NCI-H2196 treated with DMSO at 0.1 percent for 48 hours (cell line): ENCODE results near the gene CFB.

Experiments
- DNase-seq: peaks from one replicate; lab custom pipeline; 2025; ENCODE audit not compliant: unreplicated experiment; lab: John Stamatoyannopoulos, UW

The CFB gene

GRCh38 chr6:31948306-31948705 lies 2.4 kb downstream of the CFB start:
- no peak for DNase-seq

DNA sequence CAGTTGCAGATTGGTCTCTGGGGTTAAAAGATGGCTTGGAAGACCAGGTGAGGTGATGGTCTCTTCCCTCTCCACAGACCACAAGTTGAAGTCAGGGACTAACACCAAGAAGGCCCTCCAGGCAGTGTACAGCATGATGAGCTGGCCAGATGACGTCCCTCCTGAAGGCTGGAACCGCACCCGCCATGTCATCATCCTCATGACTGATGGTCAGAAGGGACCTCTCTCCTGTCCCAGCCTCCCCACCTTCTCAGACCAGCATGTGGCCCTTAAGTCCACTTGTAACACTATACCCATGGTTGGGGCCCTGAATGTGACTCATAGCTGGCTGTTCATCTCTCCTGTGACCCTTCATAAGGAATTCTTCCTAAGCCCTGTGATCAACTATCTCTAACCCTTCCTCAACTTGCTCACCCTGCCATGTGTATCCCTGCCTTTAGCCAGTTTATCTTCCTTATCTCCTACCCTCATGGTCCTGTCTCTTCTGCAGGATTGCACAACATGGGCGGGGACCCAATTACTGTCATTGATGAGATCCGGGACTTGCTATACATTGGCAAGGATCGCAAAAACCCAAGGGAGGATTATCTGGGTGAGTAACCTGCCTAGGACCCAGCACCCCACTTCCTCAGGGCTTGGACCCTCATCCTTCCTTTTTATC lies 3.0 kb downstream of the CFB start:
- DNase-seq, result no peak

DNA sequence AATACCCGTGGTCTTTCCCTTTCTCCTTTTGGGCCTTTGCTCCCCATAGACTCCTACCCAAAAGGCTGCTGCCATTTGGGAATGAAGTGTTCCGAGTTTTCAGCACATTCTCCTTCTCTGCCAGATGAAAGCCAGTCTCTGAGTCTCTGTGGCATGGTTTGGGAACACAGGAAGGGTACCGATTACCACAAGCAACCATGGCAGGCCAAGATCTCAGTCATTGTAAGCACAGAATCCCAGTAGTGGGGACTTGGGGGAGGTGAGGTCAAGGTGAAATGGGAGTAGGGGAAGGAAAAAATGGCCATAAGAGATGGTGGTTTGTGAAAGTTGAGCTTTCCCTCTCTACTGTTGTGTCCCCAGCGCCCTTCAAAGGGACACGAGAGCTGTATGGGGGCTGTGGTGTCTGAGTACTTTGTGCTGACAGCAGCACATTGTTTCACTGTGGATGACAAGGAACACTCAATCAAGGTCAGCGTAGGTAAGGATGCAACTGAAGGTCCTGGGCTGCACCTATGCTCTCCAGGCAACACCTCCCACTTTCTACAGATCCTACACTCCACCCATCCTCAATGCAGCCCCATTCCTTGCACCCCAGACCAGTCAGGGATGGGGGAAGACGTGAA lies 4.1 kb downstream of the CFB start:
- DNase-seq, result no peak

DNA sequence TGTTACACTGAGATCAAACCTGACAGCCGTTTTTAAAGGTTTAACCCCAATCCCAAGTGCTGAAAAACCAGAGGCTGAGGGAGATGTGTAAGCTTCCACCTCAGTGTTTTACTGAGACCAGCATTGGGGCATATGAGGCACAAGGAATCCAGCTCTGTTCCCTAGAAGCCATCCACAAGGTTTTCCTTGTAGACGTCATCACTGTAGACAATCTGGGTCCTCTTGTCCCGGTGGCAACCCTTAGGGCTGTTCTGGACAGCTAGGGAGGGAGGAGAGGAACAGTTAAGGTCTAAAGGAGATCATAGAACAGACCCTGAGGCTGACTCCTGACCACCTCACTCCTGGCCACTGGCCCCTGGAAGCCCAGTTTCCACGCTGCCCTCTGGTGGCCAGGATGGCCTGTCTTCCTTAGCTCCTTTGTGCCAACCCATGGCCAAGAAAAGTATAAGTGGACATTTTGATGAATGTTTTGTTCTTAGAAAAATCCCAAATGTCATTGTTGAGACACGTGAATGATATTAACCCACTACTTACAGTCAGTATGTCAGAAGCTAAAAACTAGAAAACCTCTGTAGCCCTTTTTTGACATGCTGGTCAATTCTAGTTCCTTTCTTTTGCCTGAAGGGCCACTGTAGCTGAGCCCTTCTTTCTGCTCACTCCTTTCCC lies 6.4 kb downstream of the CFB start:
- peak; percentile 24 for DNase-seq

- no peak for DNase-seq
Measured at GRCh38 chr6:31952890-31953289, 7.0 kb downstream of the CFB start.

DNA sequence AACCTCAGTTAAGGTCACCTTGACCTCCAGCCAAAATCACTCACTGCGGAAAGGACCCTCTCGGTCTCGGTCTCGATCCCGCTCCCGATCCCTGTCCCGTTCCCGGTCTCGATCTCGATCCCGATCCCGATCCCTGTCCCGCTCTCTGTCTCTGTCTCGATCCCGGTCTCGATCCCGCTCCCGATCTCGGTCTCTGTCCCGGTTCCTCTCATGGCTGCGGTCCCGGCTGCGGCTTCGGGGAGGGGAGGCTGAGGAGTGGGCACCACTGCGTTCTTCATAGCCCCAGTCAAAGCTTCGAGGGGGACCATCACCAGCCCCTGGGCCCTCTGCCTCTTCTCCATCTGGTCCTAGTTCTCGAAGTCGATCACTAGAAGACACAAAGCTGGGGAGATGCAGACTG lies 8.6 kb downstream of the CFB start:
- DNase-seq, result no peak

GRCh38 chr6:31956796-31957195 lies 10.9 kb downstream of the CFB start:
- no peak for DNase-seq

DNA sequence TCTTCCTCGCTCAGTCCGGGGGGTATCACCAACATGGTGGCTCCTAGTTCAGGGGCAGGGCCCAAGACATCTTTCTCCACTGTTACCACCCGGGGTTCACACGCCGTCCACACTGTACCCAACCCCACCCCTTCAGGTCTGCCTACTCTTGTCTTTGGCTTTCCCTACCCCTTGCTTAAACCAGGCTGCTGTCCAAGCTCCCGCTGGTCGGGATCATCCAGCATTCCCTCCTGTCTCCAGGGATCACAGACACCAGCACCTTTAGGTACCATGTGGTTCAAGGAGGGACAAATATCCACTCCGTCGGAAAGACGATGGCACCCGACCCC lies 12.5 kb downstream of the CFB start:
- DNase-seq, result no peak

GRCh38 chr6:31958741-31959739 lies 13.1 kb downstream of the CFB start, which contains the start of the genes NELFE and SKIC2:
Gene NELFE (minus strand): TSS chr6:31958971. CDS start chr6:31958446, 525 bp downstream.
Gene SKIC2 (plus strand): TSS chr6:31959175. CDS start chr6:31959193, 18 bp downstream.
- DNase-seq, result peak; percentile 97

DNA sequence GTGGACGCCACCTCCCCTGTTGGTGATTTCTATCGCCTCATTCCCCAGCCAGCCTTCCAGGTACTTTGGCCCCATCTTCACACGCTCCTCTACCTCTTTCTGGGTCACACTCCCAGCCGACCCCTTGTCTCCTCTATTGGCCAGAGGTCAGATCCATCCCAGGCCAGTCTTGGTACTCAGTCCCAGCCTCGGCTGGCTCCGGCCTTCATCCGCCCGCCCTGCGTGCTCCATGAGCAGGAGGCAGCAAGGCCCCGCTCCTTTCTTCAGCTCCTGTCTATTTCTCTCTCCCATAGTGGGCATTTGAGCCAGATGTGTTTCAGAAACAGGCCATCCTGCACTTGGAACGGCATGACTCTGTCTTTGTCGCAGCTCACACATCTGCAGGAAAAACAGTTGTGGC lies 15.7 kb downstream of the CFB start:
- DNase-seq, result no peak

GRCh38 chr6:31963921-31964320 lies 18.0 kb downstream of the CFB start:
- no peak for DNase-seq

DNA sequence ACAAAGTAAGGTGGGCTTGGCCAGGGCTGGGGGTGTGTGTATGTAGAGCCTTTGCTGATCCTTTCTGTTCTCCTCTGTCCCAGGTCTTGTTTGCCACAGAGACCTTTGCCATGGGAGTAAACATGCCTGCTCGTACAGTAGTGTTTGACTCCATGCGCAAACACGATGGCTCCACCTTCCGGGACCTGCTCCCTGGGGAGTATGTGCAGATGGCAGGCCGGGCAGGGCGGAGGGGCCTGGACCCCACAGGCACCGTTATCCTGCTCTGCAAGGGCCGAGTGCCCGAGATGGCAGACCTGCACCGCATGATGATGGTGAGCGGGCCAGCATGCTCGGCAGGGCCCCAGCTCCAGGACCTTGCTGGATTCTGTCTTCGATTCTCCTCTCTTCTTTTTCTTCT lies 19.8 kb downstream of the CFB start:
- no peak for DNase-seq

DNA sequence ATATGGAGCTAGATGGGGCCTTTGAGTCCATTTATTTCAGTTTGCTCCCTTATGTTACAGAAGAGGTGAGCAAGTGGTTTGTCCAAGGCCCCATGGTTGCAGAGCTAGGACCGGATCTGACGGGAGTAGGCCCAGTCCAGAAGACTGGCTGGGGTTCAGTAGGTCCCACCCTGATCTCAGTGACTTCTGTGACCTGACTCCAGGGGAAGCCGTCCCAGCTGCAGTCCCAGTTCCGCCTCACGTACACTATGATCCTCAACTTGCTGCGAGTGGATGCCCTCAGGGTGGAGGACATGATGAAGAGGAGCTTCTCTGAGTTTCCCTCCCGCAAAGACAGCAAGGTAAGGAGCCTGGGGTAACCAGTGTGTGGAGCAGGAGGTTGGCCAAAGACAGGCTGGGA lies 20.6 kb downstream of the CFB start:
- no peak for DNase-seq

DNA sequence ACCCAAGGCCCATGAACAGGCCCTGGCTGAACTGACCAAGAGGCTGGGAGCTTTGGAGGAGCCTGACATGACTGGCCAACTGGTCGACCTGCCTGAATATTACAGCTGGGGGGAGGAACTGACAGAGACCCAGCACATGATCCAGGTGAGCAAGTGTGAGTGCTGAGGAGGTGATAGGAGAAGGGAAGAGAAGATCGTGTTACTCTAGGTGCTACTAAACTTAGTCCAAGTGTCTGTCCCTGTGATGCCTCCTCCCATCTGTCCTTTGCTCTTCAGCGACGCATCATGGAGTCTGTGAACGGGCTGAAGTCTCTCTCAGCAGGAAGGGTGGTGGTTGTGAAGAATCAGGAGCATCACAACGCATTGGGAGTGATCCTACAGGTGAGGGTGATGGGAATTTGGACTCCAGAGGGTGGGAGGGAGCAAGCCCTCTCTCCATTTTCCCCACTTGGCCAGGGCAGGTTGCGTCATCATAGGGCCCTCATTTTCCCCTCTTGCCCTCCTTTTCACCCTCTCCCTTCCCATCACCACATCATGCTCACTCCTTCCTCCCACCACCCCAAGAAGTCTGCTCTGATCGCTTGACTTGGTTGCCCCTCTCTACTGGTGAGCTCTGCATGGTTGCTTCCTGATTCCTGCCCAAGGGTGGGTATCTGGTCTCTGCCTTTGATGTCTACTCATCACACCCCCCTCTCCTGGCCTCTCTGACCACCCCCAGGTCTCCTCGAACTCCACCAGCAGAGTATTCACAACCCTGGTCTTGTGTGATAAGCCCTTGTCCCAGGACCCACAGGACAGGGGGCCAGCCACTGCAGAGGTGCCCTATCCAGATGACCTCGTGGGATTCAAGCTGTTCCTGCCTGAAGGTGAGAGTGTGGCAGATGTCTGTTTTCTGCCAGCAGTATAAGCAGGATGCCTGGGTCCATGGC lies 21.4 kb downstream of the CFB start:
- DNase-seq, result no peak

GRCh38 chr6:31967926-31968320 lies 22.0 kb downstream of the CFB start:
- DNase-seq, result no peak

DNA sequence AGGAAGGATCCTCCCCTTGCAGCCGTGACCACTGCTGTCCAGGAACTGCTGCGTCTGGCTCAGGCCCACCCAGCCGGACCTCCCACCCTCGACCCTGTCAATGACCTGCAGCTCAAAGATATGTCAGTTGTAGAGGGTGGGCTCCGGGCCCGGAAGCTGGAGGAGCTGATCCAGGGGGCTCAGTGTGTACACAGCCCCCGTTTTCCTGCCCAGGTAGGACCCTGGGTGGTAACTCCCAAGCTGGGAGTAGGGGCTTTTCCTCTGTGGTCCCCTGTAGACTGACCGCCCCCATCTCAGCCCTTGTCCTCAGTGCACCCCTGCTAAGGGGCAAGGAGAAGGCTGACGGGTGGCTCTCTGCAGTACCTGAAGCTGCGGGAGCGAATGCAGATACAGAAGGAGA lies 22.4 kb downstream of the CFB start:
- no peak for DNase-seq

DNA sequence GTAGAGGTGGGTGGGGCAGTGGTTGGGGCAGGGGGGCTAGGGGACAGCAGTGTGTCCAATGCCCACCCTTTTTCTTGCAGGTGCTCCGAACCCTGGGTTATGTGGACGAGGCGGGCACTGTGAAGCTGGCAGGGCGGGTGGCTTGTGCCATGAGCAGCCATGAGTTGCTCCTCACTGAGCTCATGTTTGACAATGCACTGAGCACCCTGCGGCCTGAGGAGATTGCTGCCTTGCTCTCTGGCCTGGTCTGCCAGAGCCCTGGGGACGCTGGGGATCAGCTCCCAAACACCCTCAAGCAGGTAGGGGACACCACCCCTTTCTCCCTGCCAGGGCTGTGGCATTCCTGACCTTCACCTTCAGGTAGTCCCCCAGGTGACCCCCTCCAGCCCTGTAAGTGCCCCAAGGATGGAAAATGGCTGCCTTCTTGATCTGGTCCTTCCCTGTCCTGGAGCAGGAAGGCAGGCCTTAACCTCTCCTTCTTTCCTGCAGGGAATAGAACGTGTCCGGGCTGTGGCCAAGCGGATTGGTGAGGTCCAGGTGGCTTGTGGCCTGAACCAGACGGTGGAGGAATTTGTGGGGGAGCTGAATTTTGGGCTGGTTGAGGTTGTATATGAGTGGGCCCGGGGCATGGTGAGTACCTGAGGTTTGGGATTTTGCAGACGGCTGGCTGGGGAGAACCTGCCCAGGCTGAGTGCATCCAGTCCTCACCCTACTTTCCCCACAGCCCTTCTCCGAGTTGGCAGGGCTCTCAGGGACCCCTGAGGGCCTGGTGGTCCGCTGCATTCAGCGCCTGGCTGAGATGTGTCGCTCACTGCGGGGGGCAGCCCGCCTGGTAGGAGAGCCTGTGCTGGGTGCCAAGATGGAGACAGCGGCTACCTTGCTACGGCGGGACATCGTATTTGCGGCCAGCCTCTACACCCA lies 23.2 kb downstream of the CFB start:
- DNase-seq, result no peak

DNA sequence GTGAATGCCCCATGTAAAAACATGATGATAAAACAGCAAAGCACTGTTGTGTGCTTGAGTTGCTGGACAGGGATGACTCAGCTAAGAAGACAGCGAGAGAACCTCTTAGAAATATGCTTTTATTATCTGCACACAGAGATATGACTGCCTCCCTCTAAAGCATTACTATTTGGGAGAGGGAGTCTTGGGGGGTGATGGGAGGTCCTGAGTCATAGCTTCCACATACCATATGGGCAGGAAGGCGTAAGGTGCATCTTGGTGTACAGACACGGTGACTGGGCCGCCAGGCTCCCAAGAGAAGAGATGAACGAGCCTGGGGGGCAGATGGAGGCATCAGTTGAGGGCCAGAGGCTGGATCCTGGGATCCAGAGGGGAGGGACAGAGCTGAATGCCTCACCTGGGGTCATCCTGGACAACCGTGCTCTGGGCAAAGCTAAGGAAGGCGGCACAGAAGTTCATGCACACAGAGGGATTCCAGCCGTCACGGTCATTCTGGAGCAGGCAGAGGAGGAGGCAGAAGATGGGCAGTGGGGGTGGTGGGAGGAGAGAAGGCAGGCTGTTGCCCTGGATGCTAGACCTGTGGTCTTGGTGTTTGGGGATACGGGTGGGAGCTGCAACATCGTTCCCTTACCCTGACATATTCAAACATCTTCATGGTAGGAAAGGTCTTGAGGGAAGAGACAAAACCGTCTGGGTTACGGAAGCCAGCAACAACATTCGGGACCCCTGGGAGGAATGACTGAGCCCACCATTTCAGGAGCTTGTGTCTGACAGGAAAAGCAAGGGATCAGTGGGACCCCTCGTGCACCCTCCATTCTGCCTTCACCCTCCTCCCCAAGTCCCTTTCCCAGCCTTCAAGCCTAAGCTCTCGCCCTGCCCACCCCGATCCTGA lies 24.1 kb downstream of the CFB start:
- no peak for DNase-seq
